ENCODE results near the gene TRIM16.
"Not testable (repeated sequence)": the region's sequence is repeated elsewhere in the genome, so short reads cannot be mapped to it uniquely, and the experiment has no call there.

TRIM16 gene

GRCh38 chr17:15592960-15593359, 91.2 kb downstream of the TRIM16 start:
- not testable (repeated sequence) for DNase-seq (ENCODE audit: low read depth); H3K27me3 ChIP-seq (replicated peaks; ENCODE audit: control insufficient read depth, insufficient read depth, low read length); H3K9ac ChIP-seq (ENCODE audit: low read length); H3K4me3 ChIP-seq (ENCODE audit: low read length); H3K9me3 ChIP-seq (ENCODE audit: control insufficient read depth, low read length); H3K4me1 ChIP-seq (ENCODE audit: control insufficient read depth, insufficient read depth, low read length); H3K36me3 ChIP-seq (ENCODE audit: control insufficient read depth, insufficient read depth, low read length, severe bottlenecking)

GRCh38 chr17:15591986-15592385, 92.1 kb downstream of the TRIM16 start:
- H3K9ac ChIP-seq (ENCODE audit: low read length); H3K27me3 ChIP-seq (replicated peaks; ENCODE audit: control insufficient read depth, insufficient read depth, low read length); DNase-seq (ENCODE audit: low read depth); H3K4me1 ChIP-seq (ENCODE audit: control insufficient read depth, insufficient read depth, low read length); H3K36me3 ChIP-seq (ENCODE audit: control insufficient read depth, insufficient read depth, low read length, severe bottlenecking); H3K4me3 ChIP-seq (ENCODE audit: low read length); H3K9me3 ChIP-seq (ENCODE audit: control insufficient read depth, low read length): not testable (repeated sequence)

GRCh38 chr17:15590844-15591243, 93.3 kb downstream of the TRIM16 start:
- DNase-seq (ENCODE audit: low read depth); H3K9ac ChIP-seq (ENCODE audit: low read length); H3K36me3 ChIP-seq (ENCODE audit: control insufficient read depth, insufficient read depth, low read length, severe bottlenecking); H3K27me3 ChIP-seq (replicated peaks; ENCODE audit: control insufficient read depth, insufficient read depth, low read length); H3K4me1 ChIP-seq (ENCODE audit: control insufficient read depth, insufficient read depth, low read length); H3K4me3 ChIP-seq (ENCODE audit: low read length); H3K9me3 ChIP-seq (ENCODE audit: control insufficient read depth, low read length): not testable (repeated sequence)

GRCh38 chr17:15589544-15590536, 94.3 kb downstream of the TRIM16 start:
- not testable (repeated sequence) for H3K36me3 ChIP-seq (ENCODE audit: control insufficient read depth, insufficient read depth, low read length, severe bottlenecking); H3K4me3 ChIP-seq (ENCODE audit: low read length); H3K27me3 ChIP-seq (replicated peaks; ENCODE audit: control insufficient read depth, insufficient read depth, low read length); H3K9ac ChIP-seq (ENCODE audit: low read length); DNase-seq (ENCODE audit: low read depth); H3K4me1 ChIP-seq (ENCODE audit: control insufficient read depth, insufficient read depth, low read length); H3K9me3 ChIP-seq (ENCODE audit: control insufficient read depth, low read length)

GRCh38 chr17:15588017-15588416, 96.1 kb downstream of the TRIM16 start:
- not testable (repeated sequence) for H3K4me3 ChIP-seq (ENCODE audit: low read length); H3K4me1 ChIP-seq (ENCODE audit: control insufficient read depth, insufficient read depth, low read length); H3K9me3 ChIP-seq (ENCODE audit: control insufficient read depth, low read length); H3K36me3 ChIP-seq (ENCODE audit: control insufficient read depth, insufficient read depth, low read length, severe bottlenecking); H3K27me3 ChIP-seq (replicated peaks; ENCODE audit: control insufficient read depth, insufficient read depth, low read length); DNase-seq (ENCODE audit: low read depth); H3K9ac ChIP-seq (ENCODE audit: low read length)

GRCh38 chr17:15583313-15583712, 100.8 kb downstream of the TRIM16 start:
- not testable (repeated sequence) for H3K4me3 ChIP-seq (ENCODE audit: low read length); H3K9me3 ChIP-seq (ENCODE audit: control insufficient read depth, low read length); H3K4me1 ChIP-seq (ENCODE audit: control insufficient read depth, insufficient read depth, low read length); H3K36me3 ChIP-seq (ENCODE audit: control insufficient read depth, insufficient read depth, low read length, severe bottlenecking); H3K27me3 ChIP-seq (replicated peaks; ENCODE audit: control insufficient read depth, insufficient read depth, low read length); H3K9ac ChIP-seq (ENCODE audit: low read length); DNase-seq (ENCODE audit: low read depth)

- H3K36me3 ChIP-seq (ENCODE audit: control insufficient read depth, insufficient read depth, low read length, severe bottlenecking); H3K4me3 ChIP-seq (ENCODE audit: low read length); H3K27me3 ChIP-seq (replicated peaks; ENCODE audit: control insufficient read depth, insufficient read depth, low read length); H3K9ac ChIP-seq (ENCODE audit: low read length); H3K9me3 ChIP-seq (ENCODE audit: control insufficient read depth, low read length); DNase-seq (ENCODE audit: low read depth); H3K4me1 ChIP-seq (ENCODE audit: control insufficient read depth, insufficient read depth, low read length): not testable (repeated sequence)
These were observed 102.6 kb downstream of the TRIM16 start for GRCh38 chr17:15581462-15581861.

Data from adipocyte (in vitro differentiated cells).